GM12872 (cell line): Measurements from ENCODE around the gene KIF13A.

Experiments used
- TF ChIP-seq, protein P1 (sequence below): IDR thresholded peaks from 3 replicates; pipeline ENCODE4 v1.5.1; 2011; ENCODE audit warnings: low read depth, mild to moderate bottlenecking, low read length, moderate library complexity; ENCODE audit not compliant: insufficient read depth

KIF13A gene

DNA sequence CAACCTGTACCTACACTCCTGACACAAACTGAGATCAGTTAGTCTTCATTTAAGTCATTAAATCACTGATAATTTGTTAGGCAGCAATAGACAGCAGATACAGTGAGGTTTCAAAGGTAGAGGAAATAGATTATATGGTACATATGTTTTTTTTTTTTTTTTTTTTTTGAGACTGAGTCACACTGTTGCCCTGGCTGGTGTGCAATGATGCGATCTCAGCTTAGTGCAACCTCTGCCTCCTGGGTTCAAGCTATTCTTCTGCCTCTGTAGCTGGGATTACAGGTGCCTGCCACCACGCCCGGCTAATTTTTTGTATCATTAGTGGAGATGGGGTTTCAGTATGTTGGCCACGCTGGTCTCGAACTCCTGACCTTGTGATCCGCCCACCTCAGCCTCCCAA lies 38.2 kb upstream of the KIF13A start:
- TF ChIP-seq, protein P1, sequence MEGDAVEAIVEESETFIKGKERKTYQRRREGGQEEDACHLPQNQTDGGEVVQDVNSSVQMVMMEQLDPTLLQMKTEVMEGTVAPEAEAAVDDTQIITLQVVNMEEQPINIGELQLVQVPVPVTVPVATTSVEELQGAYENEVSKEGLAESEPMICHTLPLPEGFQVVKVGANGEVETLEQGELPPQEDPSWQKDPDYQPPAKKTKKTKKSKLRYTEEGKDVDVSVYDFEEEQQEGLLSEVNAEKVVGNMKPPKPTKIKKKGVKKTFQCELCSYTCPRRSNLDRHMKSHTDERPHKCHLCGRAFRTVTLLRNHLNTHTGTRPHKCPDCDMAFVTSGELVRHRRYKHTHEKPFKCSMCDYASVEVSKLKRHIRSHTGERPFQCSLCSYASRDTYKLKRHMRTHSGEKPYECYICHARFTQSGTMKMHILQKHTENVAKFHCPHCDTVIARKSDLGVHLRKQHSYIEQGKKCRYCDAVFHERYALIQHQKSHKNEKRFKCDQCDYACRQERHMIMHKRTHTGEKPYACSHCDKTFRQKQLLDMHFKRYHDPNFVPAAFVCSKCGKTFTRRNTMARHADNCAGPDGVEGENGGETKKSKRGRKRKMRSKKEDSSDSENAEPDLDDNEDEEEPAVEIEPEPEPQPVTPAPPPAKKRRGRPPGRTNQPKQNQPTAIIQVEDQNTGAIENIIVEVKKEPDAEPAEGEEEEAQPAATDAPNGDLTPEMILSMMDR = no peak

DNA sequence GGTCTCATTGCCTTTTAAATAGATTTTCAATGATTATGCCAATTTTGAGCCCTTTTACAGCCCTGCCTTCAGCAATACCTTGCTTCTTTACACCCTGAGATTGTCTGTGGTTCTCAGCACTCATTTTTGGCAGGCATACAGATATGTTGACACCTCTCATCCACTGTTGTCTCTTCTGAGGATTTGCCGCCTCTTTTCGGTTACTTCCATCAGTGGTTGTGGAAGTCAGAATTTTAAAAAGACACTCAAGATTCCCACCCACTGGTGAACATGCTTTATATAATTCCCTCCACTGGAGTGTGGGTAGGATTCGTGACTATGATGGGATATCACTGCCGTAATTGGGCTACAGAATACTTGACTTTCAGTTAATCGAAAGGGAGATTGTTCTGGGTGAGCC lies 37.4 kb upstream of the KIF13A start:
- TF ChIP-seq, protein P1 = no peak

DNA sequence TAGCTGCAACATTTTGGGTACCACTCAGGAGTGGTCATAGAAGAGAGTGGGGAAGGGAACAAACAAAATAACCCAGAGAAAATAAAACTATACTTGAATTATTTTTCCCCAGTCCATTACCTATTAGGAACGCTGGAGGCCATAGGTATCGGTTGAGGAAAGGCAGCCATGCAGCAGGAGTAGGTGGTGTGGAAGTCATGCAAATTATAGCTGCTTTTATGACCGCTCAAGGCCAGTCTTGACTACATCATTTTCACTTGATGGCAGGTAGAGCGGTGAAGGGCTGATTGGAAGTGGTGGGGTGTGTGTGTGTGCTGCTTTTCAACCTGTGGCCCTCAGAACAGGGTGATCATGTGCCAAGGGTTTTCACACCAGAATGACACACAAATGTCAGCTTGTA lies 36.5 kb upstream of the KIF13A start:
- TF ChIP-seq, protein P1 = no peak

DNA sequence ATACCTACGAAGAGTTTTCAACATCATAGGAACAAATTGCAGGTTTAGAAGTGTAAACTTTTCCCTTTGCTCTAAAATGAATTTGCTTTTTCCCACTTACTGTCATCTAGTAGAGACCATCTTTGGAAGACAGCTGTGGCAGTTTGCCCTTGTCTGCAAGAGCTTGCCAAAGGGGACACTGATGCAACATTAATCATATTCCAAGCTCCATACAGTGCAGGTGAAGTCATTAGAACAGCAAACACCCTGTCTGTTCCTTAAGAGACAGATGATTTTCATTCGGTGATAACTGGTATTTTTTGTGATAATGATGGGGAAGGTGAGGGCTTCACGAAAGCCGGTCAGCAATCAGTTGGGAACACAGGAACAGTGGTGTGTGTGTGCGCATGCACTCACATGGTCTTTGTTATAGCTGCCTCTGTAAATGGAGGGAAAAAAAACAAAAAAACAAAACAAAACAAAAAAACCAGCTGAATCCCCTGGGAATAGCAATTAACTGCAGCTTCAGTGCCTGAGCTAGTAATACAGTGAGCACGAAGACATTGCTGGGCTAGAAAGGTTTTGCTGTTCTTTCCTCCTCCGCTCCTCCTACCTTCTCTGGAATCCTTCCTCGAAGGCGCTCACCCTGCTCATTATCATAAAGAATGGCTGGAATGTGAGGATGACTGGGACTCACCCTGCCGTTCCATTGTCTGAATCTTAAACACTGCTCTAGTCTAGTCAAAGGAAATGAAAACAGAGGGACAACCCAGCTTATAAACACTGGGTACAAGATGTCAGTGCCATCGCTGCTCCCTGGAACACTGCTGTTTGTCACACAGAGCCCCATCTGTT lies 35.2 kb upstream of the KIF13A start:
- TF ChIP-seq, protein P1 = no peak

DNA sequence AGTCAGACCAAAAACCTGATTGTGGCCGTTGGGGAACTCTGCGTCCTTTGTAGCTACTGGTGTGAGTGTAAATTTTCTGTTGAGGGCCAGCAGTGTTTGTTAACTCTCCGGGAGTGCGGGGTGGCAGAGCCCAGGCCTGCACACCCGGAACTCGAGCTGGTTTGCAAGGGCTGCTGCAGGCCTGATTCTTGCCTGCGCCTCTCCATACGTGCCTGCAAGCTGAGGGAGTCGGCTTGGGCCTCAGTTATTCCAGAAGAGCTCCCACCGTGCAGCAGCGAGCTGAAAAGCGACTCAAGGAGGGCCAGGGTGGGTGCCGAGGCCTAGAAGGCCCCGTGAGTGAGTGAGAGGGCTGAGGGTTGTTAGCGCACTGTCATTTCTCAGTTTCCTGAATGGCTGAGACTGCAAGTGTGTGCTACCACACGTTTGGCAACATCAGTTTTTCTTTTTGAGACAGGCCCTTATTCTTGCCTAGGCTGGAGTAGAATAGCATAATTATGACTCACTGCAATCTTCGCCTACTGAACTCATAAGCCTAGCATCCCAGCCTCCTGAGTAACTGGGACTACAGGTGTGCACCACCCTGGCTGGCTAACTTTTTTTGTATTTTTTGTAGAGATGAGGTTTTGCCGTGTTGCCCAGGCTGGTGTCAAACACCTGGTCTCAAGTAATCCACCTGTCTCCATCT lies 33.9 kb upstream of the KIF13A start:
- TF ChIP-seq, protein P1 = no peak

DNA sequence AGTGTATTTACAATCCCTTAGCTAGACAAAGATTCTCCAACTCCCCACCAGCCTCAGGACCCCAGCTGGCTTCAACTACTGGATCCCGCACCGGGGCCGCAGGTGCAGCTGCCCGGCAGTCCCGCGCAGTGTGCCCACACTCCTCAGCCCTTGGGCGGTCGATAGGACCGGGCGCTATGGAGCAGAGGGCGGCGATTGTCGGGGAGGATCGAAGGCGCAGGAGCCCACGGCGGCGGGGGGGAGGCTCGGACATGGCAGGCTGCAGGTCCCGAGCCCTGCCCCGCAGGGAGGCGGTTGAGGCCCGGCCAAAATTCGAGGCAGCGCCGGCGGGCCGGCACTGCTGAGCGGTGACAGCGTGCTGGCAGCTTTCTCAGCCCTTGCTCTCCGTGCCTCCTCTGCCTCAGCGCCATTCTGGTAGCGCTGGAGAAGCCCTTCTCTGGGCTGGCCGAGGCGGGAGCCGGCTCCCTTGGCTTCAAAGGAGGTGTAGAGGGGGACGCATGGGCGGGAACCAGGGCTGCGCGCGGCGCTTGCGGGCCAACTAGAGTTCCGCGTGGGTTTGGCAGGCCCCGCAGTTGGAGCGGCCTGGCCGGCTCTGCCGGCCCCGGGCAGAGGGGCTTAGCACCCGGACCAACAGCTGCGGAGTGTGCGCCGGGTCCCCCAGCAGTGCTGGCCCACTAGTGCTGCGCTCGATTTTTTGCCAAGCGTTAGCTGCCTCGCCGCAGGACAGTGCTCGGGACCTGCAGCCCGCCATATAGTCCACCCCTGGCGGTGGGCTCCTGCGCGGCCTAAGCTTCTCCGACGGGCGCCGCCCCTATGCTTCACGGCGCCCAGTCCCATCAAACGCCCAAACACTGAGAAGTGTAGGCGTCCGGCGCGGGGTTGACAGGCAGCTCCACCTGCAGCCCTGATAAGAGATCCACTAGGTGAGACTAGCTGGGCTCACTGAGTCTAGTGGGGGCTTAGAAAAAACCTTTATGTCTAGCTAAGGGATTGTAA lies 32.4 kb upstream of the KIF13A start:
- TF ChIP-seq, protein P1 = no peak

DNA sequence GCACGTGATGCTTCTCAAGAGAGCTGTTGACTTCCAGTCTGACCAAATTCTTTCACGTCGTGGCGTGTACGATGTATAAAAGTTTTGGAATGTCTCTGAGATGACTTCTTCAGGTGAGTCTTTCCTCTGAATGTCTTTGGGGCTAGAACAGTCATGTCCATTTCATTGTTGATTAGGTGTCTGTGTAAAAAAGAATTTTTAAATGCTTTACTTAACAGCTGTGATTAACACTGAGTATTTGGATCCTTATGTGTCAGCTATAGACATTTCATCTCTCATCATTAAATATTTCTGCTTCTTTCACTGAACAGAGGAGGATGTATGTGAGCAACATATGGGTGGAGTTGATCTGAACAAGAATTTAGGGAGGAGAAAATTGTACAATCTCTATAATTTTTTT lies 29.3 kb upstream of the KIF13A start:
- TF ChIP-seq, protein P1 = no peak
